H1 (cell line): ENCODE data around the gene CPPED1. TPM values are rescaled to one million over a fixed set of nuclear protein-coding genes. Genes with fewer than 3 reads are reported as not detected.

Experiments
- CTCF ChIA-PET: fragments of 300-600 bp; sonication (Branson Sonifier 250); formaldehyde crosslinking; loops from one replicate; lab custom pipeline; 2021; ENCODE audit not compliant: partially characterized antibody; lab: Charles Lee
- POLR2A ChIA-PET: fragments of 300-600 bp; sonication (Branson Sonifier 250); formaldehyde crosslinking; loops from one replicate; lab custom pipeline; 2021; ENCODE audit warnings: inconsistent platforms; ENCODE audit not compliant: partially characterized antibody; lab: Charles Lee
- DNase-seq, 2 experiments: peaks; one replicate each; pipeline versions ENCODE4 v3.0.0 to v3.0.0-alpha.2; 2010 to 2022; ENCODE audit warnings: low spot score in 2 of 2, low read depth in 1 of 2, mixed read lengths in 1 of 2
- FAIRE-seq: peaks from 2 replicates; lab custom pipeline; 2011; peaks lifted over from hg19 to GRCh38; lab: Jason Lieb, UNC
- H2AFZ ChIP-seq: 2 replicates; pipeline ENCODE4 v1.8.1; 2012; ENCODE audit warnings: low read length, inconsistent platforms
- H2AK5ac ChIP-seq: 2 replicates; pipeline ENCODE4 v1.6.1; 2013; ENCODE audit warnings: low read depth, low read length
- H2BK120ac ChIP-seq: replicated peaks from 2 replicates; pipeline ENCODE3; 2013; ENCODE audit warnings: low read depth, low read length, inconsistent platforms
- H2BK12ac ChIP-seq: 2 replicates; pipeline ENCODE4 v1.6.1; 2013; ENCODE audit warnings: low read depth, low read length
- H2BK15ac ChIP-seq: 2 replicates; pipeline ENCODE4 v1.6.1; 2013; ENCODE audit warnings: low read length
- H2BK20ac ChIP-seq: 2 replicates; pipeline ENCODE4 v1.6.1; 2013; ENCODE audit warnings: low read length
- H2BK5ac ChIP-seq: 2 replicates; pipeline ENCODE4 v1.6.1; 2013; ENCODE audit warnings: low read depth, low read length
- H3K14ac ChIP-seq: 2 replicates; pipeline ENCODE4 v1.6.1; 2013; ENCODE audit warnings: inconsistent platforms; ENCODE audit not compliant: insufficient read length
- H3K18ac ChIP-seq: 2 replicates; pipeline ENCODE4 v1.6.1; 2013; ENCODE audit warnings: low read length; ENCODE audit errors: extremely low read depth
- H3K23ac ChIP-seq: 2 replicates; pipeline ENCODE4 v1.6.1; 2013; ENCODE audit warnings: inconsistent platforms; ENCODE audit not compliant: insufficient read length
- H3K23me2 ChIP-seq: 2 replicates; pipeline ENCODE4 v1.6.1; 2013; ENCODE audit warnings: low read depth, low read length
- H3K27ac ChIP-seq: 2 replicates; pipeline ENCODE4 v1.6.1; 2011; ENCODE audit warnings: low read depth, low read length, inconsistent platforms
- H3K27me3 ChIP-seq, 4 experiments: replicated peaks in 1 of 4; 1 replicate in 1 of 4; 2 replicates in 3 of 4; pipeline versions ENCODE4 v1.6.1 to v1.8.1; 2011 to 2013; ENCODE audit warnings: low read length in 3 of 4, mild to moderate bottlenecking in 3 of 4, inconsistent platforms in 2 of 4, mixed read lengths in 2 of 4, moderate library complexity in 1 of 4; ENCODE audit not compliant: control insufficient read depth in 3 of 4, insufficient read depth in 3 of 4; ENCODE audit errors: extremely low read depth in 1 of 4
- H3K36me3 ChIP-seq, 4 experiments: 2 replicates each; pipeline versions ENCODE4 v1.6.1 to v1.8.1; 2011 to 2013; ENCODE audit warnings: mild to moderate bottlenecking in 4 of 4, low read length in 3 of 4, moderate library complexity in 2 of 4, control low read depth in 1 of 4, inconsistent platforms in 1 of 4; ENCODE audit not compliant: insufficient read depth in 4 of 4, control insufficient read depth in 2 of 4
- H3K4ac ChIP-seq: replicated peaks from 2 replicates; pipeline ENCODE3; 2013; ENCODE audit warnings: low read length, low read depth, mixed read lengths, inconsistent platforms; ENCODE audit not compliant: insufficient read length
- H3K4me1 ChIP-seq, 4 experiments: replicated peaks in 1 of 4; 1 replicate in 1 of 4; 2 replicates in 3 of 4; pipeline versions ENCODE4 v1.6.1 to v1.8.1; 2011 to 2013; ENCODE audit warnings: low read length in 3 of 4, inconsistent platforms in 2 of 4, mixed read lengths in 1 of 4; ENCODE audit not compliant: insufficient read depth in 4 of 4, control insufficient read depth in 3 of 4
- H3K4me2 ChIP-seq, 2 experiments: 2 replicates each; pipeline versions ENCODE4 v1.6.1 to v1.8.1; 2011 to 2013; ENCODE audit warnings: low read depth in 2 of 2, low read length in 2 of 2, control low read depth in 1 of 2, inconsistent platforms in 1 of 2, mild to moderate bottlenecking in 1 of 2; ENCODE audit not compliant: insufficient read depth in 1 of 2
- H3K4me3 ChIP-seq, 4 experiments: fragments of 200-600, 300-600 bp in 1 of 4; sonication (generic), shearing (Covaris generic), sonication (Bioruptor Twin) in 1 of 4; 2 replicates each; pipeline versions ENCODE4 v1.5.1 to v1.8.1; 2011 to 2016; ENCODE audit warnings: low read length in 4 of 4, low read depth in 3 of 4, control low read depth in 2 of 4, inconsistent platforms in 2 of 4, mild to moderate bottlenecking in 2 of 4, mixed read lengths in 1 of 4, moderate library complexity in 1 of 4; ENCODE audit not compliant: insufficient read depth in 2 of 4; ENCODE audit errors: extremely low read depth in 1 of 4
- H3K56ac ChIP-seq: replicated peaks from 2 replicates; pipeline ENCODE3; 2013; ENCODE audit warnings: low read depth, mild to moderate bottlenecking, mixed read lengths, low read length, inconsistent platforms; ENCODE audit not compliant: insufficient read length
- H3K79me1 ChIP-seq: 2 replicates; pipeline ENCODE4 v1.6.1; 2013; ENCODE audit warnings: low read depth, low read length, control low read depth
- H3K79me2 ChIP-seq, 2 experiments: 2 replicates each; pipeline versions ENCODE4 v1.6.1 to v1.8.1; 2012 to 2013; ENCODE audit warnings: low read length in 2 of 2, mild to moderate bottlenecking in 2 of 2, inconsistent platforms in 1 of 2; ENCODE audit not compliant: insufficient read depth in 2 of 2, control insufficient read depth in 1 of 2
- H3K9ac ChIP-seq, 4 experiments: replicated peaks in 1 of 4; 1 replicate in 1 of 4; 2 replicates in 3 of 4; pipeline versions ENCODE4 v1.6.1 to v1.8.1; 2011 to 2013; ENCODE audit warnings: low read depth in 3 of 4, low read length in 3 of 4, control low read depth in 2 of 4, mild to moderate bottlenecking in 2 of 4, moderate library complexity in 2 of 4, inconsistent platforms in 1 of 4; ENCODE audit errors: extremely low read depth in 1 of 4
- H3K9me3 ChIP-seq, 2 experiments: 2 replicates each; pipeline versions ENCODE4 v1.6.1 to v1.8.1; 2012 to 2013; ENCODE audit warnings: mild to moderate bottlenecking in 2 of 2, moderate library complexity in 2 of 2, control low read depth in 1 of 2, inconsistent platforms in 1 of 2, low read depth in 1 of 2, low read length in 1 of 2, mixed read lengths in 1 of 2; ENCODE audit not compliant: insufficient read depth in 2 of 2
- H4K20me1 ChIP-seq, 2 experiments: replicated peaks in 1 of 2; 2 replicates each; pipeline versions ENCODE3 to v1.8.1; 2011 to 2013; ENCODE audit warnings: inconsistent platforms in 2 of 2, low read length in 2 of 2, mild to moderate bottlenecking in 1 of 2; ENCODE audit not compliant: insufficient read depth in 2 of 2, control insufficient read depth in 1 of 2
- H4K5ac ChIP-seq: 2 replicates; pipeline ENCODE4 v1.6.1; 2013; ENCODE audit warnings: low read length, low read depth, mixed read lengths, inconsistent platforms; ENCODE audit not compliant: insufficient read length
- H4K8ac ChIP-seq: 2 replicates; pipeline ENCODE4 v1.8.0; 2013; ENCODE audit warnings: mild to moderate bottlenecking, moderate library complexity, low read length, inconsistent platforms; ENCODE audit not compliant: insufficient read depth; ENCODE audit errors: extremely low read depth
- H4K91ac ChIP-seq: replicated peaks from 2 replicates; pipeline ENCODE3; 2013; ENCODE audit warnings: low read length, mixed read lengths, inconsistent platforms; ENCODE audit not compliant: insufficient read length
- CBX8 ChIP-seq: fragments of 300-800, 300-1000 bp; sonication (generic); IDR thresholded peaks from 2 replicates; pipeline ENCODE4 v1.7.1; 2016; ENCODE audit warnings: low read depth, low read length, borderline replicate concordance
- SRF ChIP-seq: IDR thresholded peaks from 2 replicates; pipeline ENCODE4 v1.6.1; 2011; ENCODE audit warnings: mild to moderate bottlenecking, low read depth, low read length, moderate library complexity
- WGBS, 2 experiments: shearing (Covaris generic) in 1 of 2; methylation state at CpG; one replicate each; pipeline versions ENCODE4 v1.1.6 to v1.1.7; 2013 to 2015; ENCODE audit warnings: low lambda C conversion rate in 2 of 2, mixed read lengths in 2 of 2, inconsistent platforms in 1 of 2, low coverage in 1 of 2, missing lambda C conversion rate in 1 of 2; ENCODE audit not compliant: insufficient replicate concordance in 2 of 2, insufficient coverage in 1 of 2, insufficient read length in 1 of 2; ENCODE audit errors: extremely low coverage in 1 of 2, missing lambda C conversion rate in 1 of 2; 5-methylcytosine and 5-hydroxymethylcytosine counted together
- polyA plus RNA-seq, 7 experiments: library from polyadenylated mRNA; depleted of rRNA in 3 of 7; stranded (reverse) in 5 of 7; unstranded in 2 of 7; fragments of >200 nt in 5 of 7; fragments of 200-250 nt in 2 of 7; gene quantifications; 1 replicate in 5 of 7; 2 replicates in 1 of 7; 4 replicates in 1 of 7; pipeline versions ENCODE4 v1.2.1 to v1.2.3, GENCODE V29; 2011 to 2013; ENCODE audit warnings: missing spikeins in 2 of 7, mixed read lengths in 2 of 7
- total RNA-seq: library from RNA; stranded (reverse); fragmentation: NEBNext Ultra II Directional; extraction: Animal tissue kit (Norgen Biotek cat#: 25700); gene quantifications from 2 replicates; pipeline ENCODE4 v1.2.1, GENCODE V29; 2021
- TF ChIP-seq, protein P1 (sequence below): IDR thresholded peaks from 2 replicates; pipeline ENCODE4 v1.6.1; 2012; ENCODE audit warnings: inconsistent platforms

Gene CPPED1
- total and polyA plus RNA-seq, 2 of the 8 experiments (the other 6 are each of a cell fraction or from before 2014, with no cell fraction given) = 3.5 to 11.2 TPM

DNA sequence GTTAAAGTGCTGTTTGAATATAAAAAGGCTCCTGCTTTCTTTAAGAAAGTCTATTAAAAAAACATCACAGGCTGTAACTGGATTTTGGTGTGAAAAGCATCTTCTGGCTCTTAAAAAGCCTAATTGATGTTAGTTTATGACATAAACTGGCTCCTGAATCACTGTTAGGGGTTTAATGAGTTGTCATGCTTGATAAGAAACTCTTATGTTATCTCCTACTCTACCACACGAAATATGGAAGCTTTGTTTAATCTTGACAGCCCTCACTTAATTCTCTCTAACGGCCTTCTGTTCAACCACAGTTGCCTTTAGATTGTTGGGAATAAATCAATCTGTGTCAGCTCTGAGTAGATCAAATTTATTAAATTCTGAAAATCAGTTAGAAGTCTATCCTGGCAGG is 51.5 kb downstream of the CPPED1 start:
- H2BK15ac ChIP-seq = no peak overlapping the region
- H4K20me1 ChIP-seq = no peaks in the 10 kb centered on the region
- H4K91ac ChIP-seq = no peak overlapping the region
- H3K27ac ChIP-seq = no peak overlapping the region
- H4K5ac ChIP-seq = no peak overlapping the region
- no peak for DNase-seq
- H3K9me3 ChIP-seq = no peaks in the 10 kb centered on the region
- H3K4me3 ChIP-seq = no peak overlapping the region
- no peak overlapping the region for H2BK12ac ChIP-seq
- POLR2A ChIA-PET = no interaction called here
- H3K27me3 ChIP-seq = no peaks in the 10 kb centered on the region
- no peak overlapping the region for H4K8ac ChIP-seq
- no peaks in the 10 kb centered on the region for H3K79me1 ChIP-seq
- H3K23me2 ChIP-seq = no peaks in the 10 kb centered on the region
- no peaks in the 10 kb centered on the region for H3K4me1 ChIP-seq
- no peak overlapping the region for H3K4ac ChIP-seq
- H3K18ac ChIP-seq = no peak overlapping the region
- no peak overlapping the region for H3K14ac ChIP-seq
- WGBS, 2 experiments = 92% methylated on average over 2 of the region's 2 CpGs; no CpG with 5 or more reads in 1 of the 2 experiments
- H2AK5ac ChIP-seq = no peak overlapping the region
- H3K4me2 ChIP-seq = no peak overlapping the region
- no peak overlapping the region for H2AFZ ChIP-seq
- H3K79me2 ChIP-seq = no peaks in the 10 kb centered on the region
- H2BK120ac ChIP-seq = no peak overlapping the region
- H2BK20ac ChIP-seq = no peak overlapping the region
- H3K23ac ChIP-seq = no peak overlapping the region
- CTCF ChIA-PET = interaction anchor here (0.6 kb wide), 1 partner anchor 17 kb away, joined by 3 read pairs; no protein-coding TSS in a partner anchor
- H2BK5ac ChIP-seq = no peak overlapping the region
- no peak overlapping the region for H3K56ac ChIP-seq
- no peak for FAIRE-seq
- no peaks in the 10 kb centered on the region for H3K36me3 ChIP-seq
- H3K9ac ChIP-seq = no peak overlapping the region
- TF ChIP-seq CBX8 (no peak), SRF (no peak)
- TF ChIP-seq, protein P1, sequence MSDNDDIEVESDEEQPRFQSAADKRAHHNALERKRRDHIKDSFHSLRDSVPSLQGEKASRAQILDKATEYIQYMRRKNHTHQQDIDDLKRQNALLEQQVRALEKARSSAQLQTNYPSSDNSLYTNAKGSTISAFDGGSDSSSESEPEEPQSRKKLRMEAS = no peak
